HG02623 (cell line): ENCODE measurements around the gene TEX47.

Experiments
- ATAC-seq: cut with Tn5 transposase; IDR thresholded peaks from one replicate; pipeline ENCODE4 v1.9.1; 2021; ENCODE audit warnings: moderate library complexity; ENCODE audit not compliant: unreplicated experiment

TEX47 gene

GRCh38 chr7:88795553-88795952 lies at the start of gene TEX47:
Gene TEX47 (minus strand): TSS chr7:88795737. CDS start chr7:88794942, 795 bp downstream.
- ATAC-seq: no peak

- ATAC-seq: no peak
Observed at GRCh38 chr7:88845091-88845490, 49.6 kb upstream of the TEX47 start.

GRCh38 chr7:88842201-88842600 lies 46.7 kb upstream of the TEX47 start:
- no peak for ATAC-seq

- peak; percentile 88 for ATAC-seq
Observed at GRCh38 chr7:88835147-88835728, 39.7 kb upstream of the TEX47 start.

- ATAC-seq: no peak
Observed at GRCh38 chr7:88826222-88826621, 30.7 kb upstream of the TEX47 start.

GRCh38 chr7:88818552-88818951 lies 23.0 kb upstream of the TEX47 start:
- ATAC-seq: no peak

- ATAC-seq: no peak
Observed at GRCh38 chr7:88806280-88807037, 10.9 kb upstream of the TEX47 start.

GRCh38 chr7:88801046-88801445 lies 5.5 kb upstream of the TEX47 start:
- ATAC-seq: no peak

- no peak for ATAC-seq
Observed at GRCh38 chr7:88792361-88792760, 3.2 kb downstream of the TEX47 start.

GRCh38 chr7:88791891-88792290 lies 3.6 kb downstream of the TEX47 start:
- no peak for ATAC-seq

GRCh38 chr7:88789480-88790064 lies 6.0 kb downstream of the TEX47 start:
- no peak for ATAC-seq

GRCh38 chr7:88787777-88788176 lies 7.8 kb downstream of the TEX47 start:
- no peak for ATAC-seq

GRCh38 chr7:88775838-88776237 lies 19.7 kb downstream of the TEX47 start:
- ATAC-seq: no peak

GRCh38 chr7:88772776-88773175 lies 22.8 kb downstream of the TEX47 start:
- no peak for ATAC-seq

- ATAC-seq: peak; percentile 62
Observed at GRCh38 chr7:88771417-88771816, 24.1 kb downstream of the TEX47 start.

GRCh38 chr7:88761779-88762178 lies 33.8 kb downstream of the TEX47 start:
- no peak for ATAC-seq

GRCh38 chr7:88760136-88760515 lies 35.4 kb downstream of the TEX47 start:
- no peak for ATAC-seq

GRCh38 chr7:88759230-88760135 lies 36.1 kb downstream of the TEX47 start, which contains the start of gene ZNF804B:
Gene ZNF804B (plus strand): TSS chr7:88759700. CDS start chr7:88759977, 277 bp downstream.
- no peak for ATAC-seq

- ATAC-seq: no peak
Observed at GRCh38 chr7:88758381-88759229, 36.9 kb downstream of the TEX47 start.

GRCh38 chr7:88757371-88757770 lies 38.2 kb downstream of the TEX47 start:
- ATAC-seq: no peak
